Nephron (organoid): ENCODE data around the gene LRRC8B.

Source experiments
- H3K27ac Mint-ChIP-seq, 3 experiments: 2 replicates each; pipeline ENCODE4 v1.8.0; 2020; ENCODE audit warnings: mixed read lengths in 3 of 3, mild to moderate bottlenecking in 2 of 3, moderate library complexity in 1 of 3
- H3K27me3 Mint-ChIP-seq: 2 replicates; pipeline ENCODE4 v1.8.0; 2021; ENCODE audit warnings: low read depth, mild to moderate bottlenecking, moderate library complexity, mixed read lengths
- H3K36me3 Mint-ChIP-seq: 2 replicates; pipeline ENCODE4 v1.8.0; 2020; ENCODE audit warnings: low read depth, mixed read lengths
- H3K4me1 Mint-ChIP-seq: 2 replicates; pipeline ENCODE4 v1.8.0; 2020; ENCODE audit warnings: mixed read lengths
- H3K4me3 Mint-ChIP-seq, 3 experiments: 2 replicates each; pipeline ENCODE4 v1.8.0; 2020; ENCODE audit warnings: mild to moderate bottlenecking in 3 of 3, mixed read lengths in 3 of 3, moderate library complexity in 2 of 3
- H3K9me3 Mint-ChIP-seq: 2 replicates; pipeline ENCODE4 v1.8.0; 2020; ENCODE audit warnings: mixed read lengths
- TF ChIP-seq, protein P1 (sequence below), 3 experiments: fragments of 200-600 bp; sonication (generic); IDR thresholded peaks; one replicate each; pipeline ENCODE4 v1.5.0; 2021; ENCODE audit warnings: antibody characterized with exemption in 3 of 3; ENCODE audit not compliant: unreplicated experiment in 3 of 3

The LRRC8B gene

DNA sequence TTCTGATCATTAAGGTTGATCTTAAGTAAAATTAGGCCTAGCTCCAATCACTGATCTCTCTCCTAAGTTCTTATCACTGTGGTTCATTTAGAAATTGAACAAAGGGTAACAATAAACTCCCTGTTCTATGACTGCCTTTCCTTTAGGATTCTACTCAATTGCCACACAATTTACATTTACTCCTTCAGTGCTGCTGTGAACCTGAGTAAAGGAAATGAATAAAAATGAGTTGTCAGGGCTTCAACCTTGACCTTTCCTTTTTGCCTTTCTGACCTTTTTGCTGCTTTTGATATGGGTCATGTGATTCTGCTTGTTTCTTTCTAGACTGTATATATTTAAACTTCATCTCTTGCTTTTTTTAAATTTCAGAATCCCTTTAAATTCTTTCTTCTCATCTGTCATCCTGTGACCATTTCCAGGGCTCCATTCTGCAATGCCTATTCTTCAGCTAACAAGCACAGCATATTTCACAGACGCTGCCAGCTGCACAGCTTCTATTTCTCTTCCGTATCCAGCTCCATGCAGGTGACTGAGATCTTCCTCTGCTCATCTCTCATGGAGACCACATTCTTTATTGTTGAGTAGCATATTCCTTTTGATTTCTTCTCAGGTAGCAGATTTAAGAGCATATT, 3.2 kb downstream of the LRRC8B start:
- peaks cover 5% of the 10 kb centered on the region for H3K27me3 Mint-ChIP-seq
- peaks cover 2% of the 10 kb centered on the region for H3K9me3 Mint-ChIP-seq
- H3K27ac Mint-ChIP-seq, result no peak overlapping the region
- H3K4me1 Mint-ChIP-seq, result peaks cover 14% of the 10 kb centered on the region
- H3K4me3 Mint-ChIP-seq, result no peak overlapping the region
- H3K36me3 Mint-ChIP-seq, result no peaks in the 10 kb centered on the region
- TF ChIP-seq, protein P1, sequence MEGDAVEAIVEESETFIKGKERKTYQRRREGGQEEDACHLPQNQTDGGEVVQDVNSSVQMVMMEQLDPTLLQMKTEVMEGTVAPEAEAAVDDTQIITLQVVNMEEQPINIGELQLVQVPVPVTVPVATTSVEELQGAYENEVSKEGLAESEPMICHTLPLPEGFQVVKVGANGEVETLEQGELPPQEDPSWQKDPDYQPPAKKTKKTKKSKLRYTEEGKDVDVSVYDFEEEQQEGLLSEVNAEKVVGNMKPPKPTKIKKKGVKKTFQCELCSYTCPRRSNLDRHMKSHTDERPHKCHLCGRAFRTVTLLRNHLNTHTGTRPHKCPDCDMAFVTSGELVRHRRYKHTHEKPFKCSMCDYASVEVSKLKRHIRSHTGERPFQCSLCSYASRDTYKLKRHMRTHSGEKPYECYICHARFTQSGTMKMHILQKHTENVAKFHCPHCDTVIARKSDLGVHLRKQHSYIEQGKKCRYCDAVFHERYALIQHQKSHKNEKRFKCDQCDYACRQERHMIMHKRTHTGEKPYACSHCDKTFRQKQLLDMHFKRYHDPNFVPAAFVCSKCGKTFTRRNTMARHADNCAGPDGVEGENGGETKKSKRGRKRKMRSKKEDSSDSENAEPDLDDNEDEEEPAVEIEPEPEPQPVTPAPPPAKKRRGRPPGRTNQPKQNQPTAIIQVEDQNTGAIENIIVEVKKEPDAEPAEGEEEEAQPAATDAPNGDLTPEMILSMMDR (IDR thresholded peaks at IDR 0.05; ENCODE audit: unreplicated experiment in 3 of 3), result no peak

DNA sequence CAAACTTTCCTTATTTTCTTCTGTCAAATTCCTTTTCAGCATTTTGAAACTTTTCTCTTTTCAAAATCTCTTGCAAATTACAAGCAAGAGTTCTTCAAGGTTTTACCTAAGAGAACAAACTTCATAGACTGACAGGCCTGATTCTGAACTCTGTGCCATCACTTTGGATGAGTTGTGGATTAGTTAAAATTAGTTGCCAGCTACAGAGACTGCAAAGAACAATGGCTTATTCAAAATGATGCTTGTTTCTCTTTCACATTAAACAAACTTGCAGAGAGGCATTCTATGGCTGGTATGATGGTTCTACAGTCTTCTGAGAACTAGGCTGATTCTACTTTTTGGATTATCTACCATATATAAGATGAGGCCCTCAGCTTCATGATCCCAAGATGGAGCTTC, 3.8 kb downstream of the LRRC8B start:
- Mint-ChIP-seq H3K9me3 (no peaks in the 10 kb centered on the region), H3K36me3 (no peaks in the 10 kb centered on the region), H3K4me1 (peaks cover 14% of the 10 kb centered on the region), H3K27me3 (peaks cover 4% of the 10 kb centered on the region), H3K4me3 (no peak overlapping the region), H3K27ac (no peak overlapping the region)
- TF ChIP-seq, protein P1 (IDR thresholded peaks at IDR 0.05; ENCODE audit: unreplicated experiment in 3 of 3), result no peak

DNA sequence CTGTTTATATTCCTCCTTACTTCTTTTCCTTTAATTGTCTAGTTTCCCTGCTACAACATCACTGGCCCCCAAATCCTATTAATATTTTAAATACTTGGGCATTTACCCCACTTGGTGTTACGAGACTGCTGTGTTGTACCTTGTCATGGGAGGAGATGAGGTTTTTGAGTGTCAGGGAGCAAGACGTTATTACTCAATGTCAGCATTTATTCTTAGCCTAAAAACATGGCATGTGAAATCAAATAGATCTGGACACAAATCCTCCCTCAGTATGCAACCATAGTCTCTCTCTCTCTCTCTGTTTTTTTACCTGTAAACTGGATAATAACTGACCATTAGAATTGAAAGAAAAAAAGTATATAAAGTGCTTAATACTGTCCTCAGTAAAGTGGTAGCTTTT, 4.6 kb downstream of the LRRC8B start:
- Mint-ChIP-seq H3K4me1 (peaks cover 8% of the 10 kb centered on the region), H3K27me3 (no peaks in the 10 kb centered on the region), H3K27ac (no peak overlapping the region), H3K9me3 (no peaks in the 10 kb centered on the region), H3K36me3 (no peaks in the 10 kb centered on the region), H3K4me3 (no peak overlapping the region)
- TF ChIP-seq, protein P1 (IDR thresholded peaks at IDR 0.05; ENCODE audit: unreplicated experiment in 3 of 3), result no peak

DNA sequence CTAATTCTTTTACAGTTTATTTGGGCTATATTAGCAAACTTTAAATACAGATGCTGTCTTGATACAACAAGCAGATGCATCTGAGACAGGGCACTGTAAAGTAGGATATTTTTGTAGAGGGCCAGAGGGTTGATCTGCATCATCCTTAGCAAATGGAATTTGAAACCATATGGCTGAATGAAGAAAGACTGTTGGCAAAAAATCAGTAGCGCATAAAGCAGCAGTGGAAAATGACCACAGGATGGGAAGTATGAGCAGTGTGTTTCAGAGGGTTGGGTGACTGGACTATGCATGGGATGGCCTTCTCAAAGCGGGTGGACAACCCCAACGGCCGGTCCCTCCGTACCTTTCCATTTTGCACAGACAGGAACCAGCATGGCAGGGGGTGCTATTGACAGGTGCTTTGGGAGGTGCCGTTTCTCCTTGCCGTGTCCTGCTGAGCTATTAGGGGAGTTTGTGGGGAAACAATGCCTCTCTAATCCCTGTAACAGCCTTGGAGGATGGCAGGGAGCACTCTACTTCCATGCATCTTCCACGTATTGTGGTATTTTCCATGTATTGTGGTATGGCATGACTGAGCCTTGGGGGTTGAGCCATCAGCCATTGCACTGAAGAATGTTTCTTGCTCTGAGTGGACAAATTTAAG, 5.9 kb downstream of the LRRC8B start:
- Mint-ChIP-seq H3K36me3 (no peaks in the 10 kb centered on the region), H3K27me3 (no peaks in the 10 kb centered on the region), H3K9me3 (no peaks in the 10 kb centered on the region), H3K4me3 (no peak overlapping the region), H3K27ac (no peak overlapping the region), H3K4me1 (peaks cover 3% of the 10 kb centered on the region)
- TF ChIP-seq, protein P1 (IDR thresholded peaks at IDR 0.05; ENCODE audit: unreplicated experiment in 3 of 3), result no peak

DNA sequence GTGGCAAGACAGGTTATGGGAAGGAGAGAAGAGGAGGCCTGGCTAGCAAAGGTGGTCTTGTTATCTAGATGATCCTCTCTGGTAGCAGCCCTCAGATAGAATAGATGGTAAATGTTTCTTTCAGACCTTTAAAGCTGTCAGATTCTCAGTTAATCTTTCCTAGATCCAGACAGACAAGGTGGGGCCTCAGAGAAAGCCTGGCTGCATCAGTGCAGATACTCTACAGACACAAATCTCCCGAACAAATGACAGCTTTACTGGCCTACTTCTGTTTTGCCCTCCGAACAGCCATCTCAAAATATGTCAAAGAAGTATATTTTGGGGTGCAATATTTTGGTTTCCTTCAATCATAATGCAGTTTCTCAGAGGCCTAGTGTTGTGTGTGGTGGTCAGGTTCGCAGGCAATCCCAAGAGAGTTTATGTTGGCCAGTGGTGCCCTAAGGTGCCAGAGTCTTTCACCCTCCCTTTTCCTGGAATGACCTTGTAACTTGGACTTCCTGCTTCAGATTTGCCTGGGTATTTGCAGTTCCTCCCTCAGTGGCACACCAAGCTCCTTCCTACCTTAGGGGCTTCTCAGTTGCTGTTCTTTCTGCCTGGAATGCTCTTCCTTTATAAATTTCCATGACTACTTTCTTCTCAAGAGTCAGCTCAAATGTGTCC, 7.0 kb downstream of the LRRC8B start:
- no peaks in the 10 kb centered on the region for H3K27me3 Mint-ChIP-seq
- H3K4me1 Mint-ChIP-seq, result no peaks in the 10 kb centered on the region
- H3K36me3 Mint-ChIP-seq, result no peaks in the 10 kb centered on the region
- H3K27ac Mint-ChIP-seq, result no peak overlapping the region
- no peaks in the 10 kb centered on the region for H3K9me3 Mint-ChIP-seq
- TF ChIP-seq, protein P1 (IDR thresholded peaks at IDR 0.05; ENCODE audit: unreplicated experiment in 3 of 3), result no peak
- no peak overlapping the region for H3K4me3 Mint-ChIP-seq
